ENCODE measurements around the gene CSNK2B.

Gene CSNK2B

GRCh38 chr6:31660381-31661261, 5.3 kb upstream of the CSNK2B start, which contains the start of gene C6orf47:
Gene C6orf47 (minus strand): TSS chr6:31660778. CDS start chr6:31659947, 831 bp downstream.
- peak in 1 of 2 experiments; percentile 75 for DNase-seq (ENCODE audit: low read depth in 2 of 2)

- DNase-seq (ENCODE audit: low read depth in 2 of 2), result no peak
These were observed 4.4 kb upstream of the CSNK2B start for GRCh38 chr6:31661262-31662123.

- no peak for DNase-seq (ENCODE audit: low read depth in 2 of 2)
These were observed 3.7 kb upstream of the CSNK2B start for GRCh38 chr6:31662124-31662723.

- DNase-seq (ENCODE audit: low read depth in 2 of 2), result no peak
These were observed 2.5 kb upstream of the CSNK2B start for GRCh38 chr6:31663126-31663960.

GRCh38 chr6:31663961-31664789, 1.7 kb upstream of the CSNK2B start:
- no peak for DNase-seq (ENCODE audit: low read depth in 2 of 2)

- DNase-seq (ENCODE audit: low read depth in 2 of 2), result peak; percentile 81 to 87
These were observed 935 bp upstream of the CSNK2B start, which contains the start of gene GPANK1 for GRCh38 chr6:31664790-31665500. Gene GPANK1 (minus strand): TSS chr6:31664997. CDS start chr6:31664478, 519 bp downstream.

GRCh38 chr6:31666337-31666965, 571 bp downstream of the CSNK2B start:
- DNase-seq (ENCODE audit: low read depth in 2 of 2), result no peak

- no peak for DNase-seq (ENCODE audit: low read depth in 2 of 2)
These were observed 3.8 kb downstream of the CSNK2B start, which contains the start of gene LY6G5B for GRCh38 chr6:31669676-31670075. Gene LY6G5B (plus strand): TSS chr6:31669976. CDS start chr6:31670951, 975 bp downstream.

GRCh38 chr6:31676322-31676903, 10.5 kb downstream of the CSNK2B start:
- no peak for DNase-seq (ENCODE audit: low read depth in 2 of 2)

- DNase-seq (ENCODE audit: low read depth in 2 of 2), result no peak
These were observed 11.0 kb downstream of the CSNK2B start for GRCh38 chr6:31676904-31677303.

- DNase-seq (ENCODE audit: low read depth in 2 of 2), result no peak
These were observed 12.1 kb downstream of the CSNK2B start for GRCh38 chr6:31677955-31678354.

GRCh38 chr6:31680226-31681134, 14.6 kb downstream of the CSNK2B start, which contains the start of gene LY6G5C:
Gene LY6G5C (minus strand): TSS chr6:31681067. CDS start chr6:31680373, 694 bp downstream.
- DNase-seq (ENCODE audit: low read depth in 2 of 2), result peak in 1 of 2 experiments; percentile 50

GRCh38 chr6:31681135-31681671, 15.3 kb downstream of the CSNK2B start:
- DNase-seq (ENCODE audit: low read depth in 2 of 2), result peak in 1 of 2 experiments; percentile 39

GRCh38 chr6:31683591-31683990, 17.7 kb downstream of the CSNK2B start:
- no peak for DNase-seq (ENCODE audit: low read depth in 2 of 2)

GRCh38 chr6:31686483-31686882, 20.6 kb downstream of the CSNK2B start:
- no peak for DNase-seq (ENCODE audit: low read depth in 2 of 2)

- DNase-seq (ENCODE audit: low read depth in 2 of 2), result no peak
These were observed 21.4 kb downstream of the CSNK2B start for GRCh38 chr6:31687321-31687720.
